HAP-1 (cell line): ENCODE data around the gene LIMK1.

Experiments used
- DNase-seq, 2 experiments: peaks; one replicate each; pipeline ENCODE4 v3.0.0-alpha.2; 2016 to 2020; ENCODE audit warnings: low spot score in 2 of 2
- H3K27me3 ChIP-seq: fragments of 250-450 bp; sonication (Bioruptor Pico); 2 replicates; pipeline ENCODE4 v1.5.1; 2020; ENCODE audit warnings: low read depth, mild to moderate bottlenecking, moderate library complexity
- H3K36me3 ChIP-seq: fragments of 250-450 bp; sonication (Bioruptor Pico); replicated peaks from 2 replicates; pipeline ENCODE4 v1.5.1; 2020; ENCODE audit warnings: mild to moderate bottlenecking
- H3K4me1 ChIP-seq: fragments of 250-450 bp; sonication (Bioruptor Pico); 2 replicates; pipeline ENCODE4 v1.5.1; 2020; ENCODE audit warnings: mild to moderate bottlenecking
- H3K4me3 ChIP-seq: fragments of 250-450 bp; sonication (Bioruptor Pico); 2 replicates; pipeline ENCODE4 v1.5.1; 2020; ENCODE audit warnings: mild to moderate bottlenecking, moderate library complexity
- H3K9me3 ChIP-seq: fragments of 250-450 bp; sonication (Bioruptor Pico); 2 replicates; pipeline ENCODE4 v1.5.1; 2020; ENCODE audit warnings: mild to moderate bottlenecking, moderate library complexity
- in situ Hi-C: fragments of 300-500 bp; cut with MboI; formaldehyde crosslinking; loops from 3 replicates; pipeline ENCODE4 v1.14.3; 2020; ENCODE audit warnings: low sequenced_read_pairs, inconsistent platforms, mixed read lengths

LIMK1 gene

DNA sequence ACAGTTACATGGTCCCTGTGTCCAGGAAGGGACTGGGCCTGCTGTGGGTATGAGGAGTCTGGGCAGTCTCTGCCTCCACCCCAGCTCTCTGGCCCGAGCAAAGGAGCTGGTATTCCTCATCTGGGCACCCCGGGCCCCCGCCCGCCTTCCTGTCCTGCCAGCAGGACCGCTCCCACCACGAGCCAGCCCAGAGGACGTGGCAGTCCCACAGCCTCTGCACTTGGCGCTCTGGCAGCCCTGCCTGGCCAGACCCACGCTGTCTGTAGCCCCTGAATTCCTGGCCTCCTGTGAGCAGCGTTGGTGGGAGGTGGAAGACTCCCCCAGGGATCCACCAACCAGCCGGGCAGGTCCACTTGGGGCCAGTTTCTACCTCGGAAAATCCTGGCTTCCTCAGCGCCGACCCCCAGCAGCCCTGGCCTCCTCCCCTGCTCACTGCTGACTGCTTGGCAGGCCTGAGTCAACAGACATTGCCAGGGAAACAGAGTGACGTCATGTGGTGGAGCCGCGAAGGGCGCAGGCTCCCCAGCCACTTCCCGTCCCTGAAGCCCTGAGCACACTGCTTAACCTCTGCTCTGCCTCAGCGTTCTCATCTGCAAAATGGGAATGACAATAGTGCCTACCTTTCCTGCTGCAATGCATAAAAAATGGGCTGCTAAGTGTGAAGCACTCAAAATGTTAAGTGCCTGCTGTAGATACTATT is 21.6 kb upstream of the LIMK1 start:
- Histone ChIP-seq H3K4me1 (no peaks in the 10 kb centered on the region), H3K27me3 (peaks cover 9% of the 10 kb centered on the region; the same call in 1 of the 2 replicates), H3K4me3 (no peak overlapping the region), H3K36me3 (no peaks in the 10 kb centered on the region), H3K9me3 (no peaks in the 10 kb centered on the region)
- in situ Hi-C loops: no loop called here
- peak in 1 of 2 experiments; percentile 36 for DNase-seq

DNA sequence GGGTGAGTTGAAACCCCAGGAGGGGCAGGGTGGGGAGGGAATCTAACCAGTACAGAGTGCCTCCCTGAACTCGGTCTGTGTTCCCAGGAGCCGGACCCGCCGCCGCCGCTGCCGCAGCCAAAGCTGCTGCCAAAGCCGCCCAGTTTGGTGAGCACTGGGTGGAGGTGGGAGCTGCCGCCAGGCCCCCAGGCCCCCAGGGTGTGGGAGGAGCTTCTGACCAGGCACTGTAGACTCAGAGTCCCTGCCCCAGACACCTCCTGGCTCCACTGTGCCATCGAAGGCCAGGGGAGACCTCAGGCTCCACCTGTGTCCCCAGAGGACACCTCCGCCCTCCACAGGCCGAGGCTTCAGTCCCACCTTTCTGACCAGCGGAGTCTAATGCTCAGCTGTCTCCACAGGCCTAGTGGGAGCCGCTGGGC is 20.4 kb upstream of the LIMK1 start:
- no peaks in the 10 kb centered on the region for H3K9me3 ChIP-seq
- H3K27me3 ChIP-seq: peaks cover 2% of the 10 kb centered on the region; the same call in 1 of the 2 replicates
- no peak for DNase-seq
- no peak overlapping the region for H3K4me3 ChIP-seq
- in situ Hi-C loops: no loop called here
- H3K4me1 ChIP-seq: no peaks in the 10 kb centered on the region
- no peaks in the 10 kb centered on the region for H3K36me3 ChIP-seq

DNA sequence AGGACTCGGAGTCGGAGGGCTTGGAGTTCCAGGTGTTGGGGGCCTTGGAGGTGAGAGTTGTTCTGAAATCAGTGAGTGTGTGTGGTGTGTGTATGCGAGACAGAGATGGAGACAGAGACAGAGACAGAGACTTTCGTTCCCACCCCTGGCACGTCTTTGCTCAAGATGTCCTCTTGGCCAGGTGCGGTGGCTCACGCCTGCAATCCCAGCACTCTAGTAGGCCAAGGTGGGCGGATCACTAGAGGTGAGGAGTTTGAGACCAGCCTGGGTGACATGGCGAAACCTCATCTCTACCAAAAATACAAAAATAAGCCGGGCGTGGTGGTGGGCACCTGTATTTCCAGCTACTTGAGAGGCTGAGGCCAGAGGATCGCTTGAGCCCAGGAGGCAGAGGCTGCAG is 20.0 kb upstream of the LIMK1 start:
- Histone ChIP-seq H3K27me3 (no peaks in the 10 kb centered on the region), H3K4me1 (no peaks in the 10 kb centered on the region), H3K36me3 (no peaks in the 10 kb centered on the region), H3K9me3 (no peaks in the 10 kb centered on the region), H3K4me3 (no peak overlapping the region)
- no peak for DNase-seq
- in situ Hi-C loops: no loop called here

DNA sequence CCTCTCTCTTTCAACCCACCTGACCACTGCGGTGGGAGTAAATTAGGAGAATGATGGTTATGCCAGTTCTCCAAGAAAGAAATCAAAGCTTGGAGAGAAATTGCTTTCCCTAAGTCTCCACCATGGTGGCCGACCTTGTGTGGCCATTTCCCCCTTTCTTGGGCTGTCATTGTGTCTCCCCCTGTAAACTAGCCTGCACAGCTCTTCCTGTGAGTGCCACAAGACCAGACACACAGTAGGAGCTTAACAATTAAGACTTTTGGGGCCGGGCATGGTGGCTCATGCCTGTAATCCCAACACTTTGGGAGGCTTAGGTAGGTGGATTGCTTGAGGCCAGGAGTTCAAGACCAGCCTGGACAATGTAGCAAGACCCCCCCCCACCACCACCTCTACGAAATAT is 18.9 kb upstream of the LIMK1 start:
- H3K27me3 ChIP-seq: no peaks in the 10 kb centered on the region
- DNase-seq: no peak
- in situ Hi-C loops: no loop called here
- no peaks in the 10 kb centered on the region for H3K9me3 ChIP-seq
- H3K4me3 ChIP-seq: no peak overlapping the region
- no peaks in the 10 kb centered on the region for H3K36me3 ChIP-seq
- H3K4me1 ChIP-seq: no peaks in the 10 kb centered on the region

DNA sequence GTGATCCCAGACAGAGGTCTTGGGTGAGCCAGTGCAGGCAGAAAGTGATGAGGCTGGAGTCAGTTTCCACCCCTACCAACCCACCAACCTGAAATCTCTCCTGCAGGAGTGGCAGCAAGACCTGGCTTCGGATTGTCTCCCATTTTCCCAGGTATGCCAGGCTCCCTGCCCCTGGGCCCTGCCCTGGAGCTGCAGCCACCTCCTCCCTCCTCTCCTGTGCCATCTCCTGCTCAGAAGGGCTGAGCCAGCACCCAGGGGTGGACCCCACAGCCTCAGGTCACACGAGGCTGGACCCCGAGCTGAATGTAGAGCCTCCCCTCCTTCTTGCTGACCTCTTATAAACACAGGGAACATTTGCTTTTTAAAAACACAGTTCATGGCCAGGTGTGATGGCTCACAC is 17.0 kb upstream of the LIMK1 start:
- Histone ChIP-seq H3K27me3 (no peaks in the 10 kb centered on the region), H3K4me3 (no peak overlapping the region), H3K36me3 (no peaks in the 10 kb centered on the region), H3K4me1 (no peaks in the 10 kb centered on the region), H3K9me3 (no peaks in the 10 kb centered on the region)
- in situ Hi-C loops: no loop called here
- DNase-seq: no peak

DNA sequence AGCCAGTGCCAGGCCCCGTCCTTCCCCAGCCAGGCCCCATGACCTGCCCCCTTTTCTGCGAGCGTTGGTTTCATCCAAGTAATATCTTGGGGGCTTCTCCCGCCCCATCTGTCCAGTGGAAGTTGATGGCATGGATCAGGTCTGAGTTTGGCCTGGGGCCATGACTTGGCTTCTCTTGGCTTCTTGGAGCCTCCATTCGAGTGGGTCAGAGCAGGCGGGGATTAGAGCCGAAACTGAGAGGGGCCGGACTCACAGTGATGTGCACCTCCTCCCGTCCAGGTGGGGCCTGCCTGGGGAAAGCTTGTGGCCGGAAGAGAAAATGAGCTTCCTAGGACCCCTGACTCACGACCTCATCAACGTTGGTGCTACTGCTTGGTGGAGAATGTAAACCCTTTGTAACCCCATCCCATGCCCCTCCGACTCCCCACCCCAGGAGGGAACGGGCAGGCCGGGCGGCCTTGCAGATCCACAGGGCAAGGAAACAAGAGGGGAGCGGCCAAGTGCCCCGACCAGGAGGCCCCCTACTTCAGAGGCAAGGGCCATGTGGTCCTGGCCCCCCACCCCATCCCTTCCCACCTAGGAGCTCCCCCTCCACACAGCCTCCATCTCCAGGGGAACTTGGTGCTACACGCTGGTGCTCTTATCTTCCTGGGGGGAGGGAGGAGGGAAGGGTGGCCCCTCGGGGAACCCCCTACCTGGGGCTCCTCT is 15.1 kb upstream of the LIMK1 start:
- no peaks in the 10 kb centered on the region for H3K27me3 ChIP-seq
- no peaks in the 10 kb centered on the region for H3K4me1 ChIP-seq
- DNase-seq: no peak
- no peaks in the 10 kb centered on the region for H3K36me3 ChIP-seq
- H3K4me3 ChIP-seq: no peak overlapping the region
- in situ Hi-C loops: no loop called here
- no peaks in the 10 kb centered on the region for H3K9me3 ChIP-seq

DNA sequence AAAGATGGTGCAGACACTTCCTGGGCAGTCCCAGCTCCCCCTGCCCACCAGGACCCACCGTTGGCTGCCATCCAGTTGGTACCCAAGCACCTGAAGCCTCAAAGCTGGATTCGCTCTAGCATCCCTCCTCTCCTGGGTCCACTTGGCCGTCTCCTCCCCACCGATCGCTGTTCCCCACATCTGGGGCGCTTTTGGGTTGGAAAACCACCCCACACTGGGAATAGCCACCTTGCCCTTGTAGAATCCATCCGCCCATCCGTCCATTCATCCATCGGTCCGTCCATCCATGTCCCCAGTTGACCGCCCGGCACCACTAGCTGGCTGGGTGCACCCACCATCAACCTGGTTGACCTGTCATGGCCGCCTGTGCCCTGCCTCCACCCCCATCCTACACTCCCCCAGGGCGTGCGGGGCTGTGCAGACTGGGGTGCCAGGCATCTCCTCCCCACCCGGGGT is 14.5 kb upstream of the LIMK1 start:
- no peak for DNase-seq
- in situ Hi-C loops: no loop called here
- Histone ChIP-seq H3K27me3 (no peaks in the 10 kb centered on the region), H3K36me3 (no peaks in the 10 kb centered on the region), H3K4me3 (no peak overlapping the region), H3K9me3 (no peaks in the 10 kb centered on the region), H3K4me1 (no peaks in the 10 kb centered on the region)

DNA sequence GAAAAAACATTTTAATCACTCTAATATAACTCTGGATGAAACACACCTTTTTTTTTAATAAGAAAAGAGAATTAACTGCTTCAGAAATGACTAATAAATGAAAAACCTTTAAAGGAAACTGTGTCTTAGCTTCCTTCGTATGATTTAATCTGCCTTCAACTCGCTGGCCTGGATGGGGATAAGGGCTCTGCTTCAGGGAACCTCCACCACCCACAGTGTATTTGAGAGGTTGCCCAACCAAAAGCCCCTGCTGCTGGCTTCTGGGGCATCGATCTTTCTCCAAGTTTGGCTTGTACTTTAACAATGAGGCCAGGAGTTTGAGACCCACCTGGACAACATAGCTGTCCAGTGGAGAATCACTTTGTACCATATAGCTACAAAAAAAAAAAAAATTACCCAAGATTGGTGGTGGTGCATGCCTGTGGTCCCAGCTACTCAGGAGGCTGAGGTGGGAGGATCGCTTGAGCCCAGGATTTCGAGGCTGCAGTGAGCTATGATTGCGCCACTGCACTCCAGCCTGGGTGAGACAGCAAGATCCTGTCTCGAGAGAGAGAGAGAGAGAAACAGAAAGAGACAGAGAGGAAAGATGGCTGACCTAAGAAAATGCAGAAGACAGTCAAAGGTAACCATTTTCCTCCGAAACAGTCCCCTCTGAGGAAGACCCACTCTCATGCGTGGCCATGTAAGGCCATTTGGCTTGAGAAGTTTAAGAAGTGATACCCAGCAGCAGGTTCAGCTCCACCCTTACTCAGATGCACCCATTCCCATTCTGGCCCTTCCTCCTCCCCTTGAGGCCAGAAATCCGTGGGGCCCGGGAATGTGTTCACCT is 13.6 kb upstream of the LIMK1 start:
- DNase-seq: no peak
- Histone ChIP-seq H3K27me3 (no peaks in the 10 kb centered on the region), H3K4me3 (no peak overlapping the region), H3K4me1 (no peaks in the 10 kb centered on the region), H3K9me3 (no peaks in the 10 kb centered on the region), H3K36me3 (no peaks in the 10 kb centered on the region)
- in situ Hi-C loops: no loop called here

DNA sequence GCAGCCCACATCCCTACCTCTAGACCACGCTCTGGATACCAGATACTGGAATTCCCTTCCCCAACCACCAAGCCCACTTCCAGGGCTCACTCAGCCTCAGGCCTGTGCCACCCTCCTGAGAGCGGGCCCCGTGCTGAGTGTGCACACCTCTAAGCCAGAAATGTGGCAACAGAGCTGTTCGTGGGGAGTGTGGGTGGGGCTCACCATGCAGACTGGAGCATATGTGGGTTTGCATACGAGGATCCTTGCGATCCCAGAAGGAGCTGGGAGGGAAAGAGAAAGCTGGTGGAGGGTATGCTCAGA is 13.0 kb upstream of the LIMK1 start:
- H3K36me3 ChIP-seq: no peaks in the 10 kb centered on the region
- DNase-seq: no peak
- in situ Hi-C loops: no loop called here

DNA sequence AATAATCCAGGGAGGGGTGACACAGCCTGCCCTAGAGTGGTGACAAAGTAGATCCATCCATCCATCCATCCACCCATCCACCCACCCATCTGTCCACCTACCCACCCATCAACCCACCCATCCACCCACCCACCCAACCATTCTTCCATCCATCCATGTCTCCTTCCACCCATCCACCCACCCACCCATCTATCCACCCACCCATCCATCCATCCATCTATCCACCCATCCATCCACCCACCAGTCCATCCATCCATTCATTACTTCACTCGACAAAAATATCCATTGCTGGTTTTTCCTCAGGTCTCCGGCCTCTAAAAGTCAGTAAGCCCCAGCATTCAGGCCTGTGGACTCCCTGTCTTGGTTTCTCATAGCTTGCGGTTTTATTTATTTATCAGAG is 12.5 kb upstream of the LIMK1 start:
- Histone ChIP-seq H3K4me1 (no peaks in the 10 kb centered on the region), H3K9me3 (no peaks in the 10 kb centered on the region), H3K36me3 (no peaks in the 10 kb centered on the region), H3K4me3 (no peak overlapping the region), H3K27me3 (no peaks in the 10 kb centered on the region)
- in situ Hi-C loops: no loop called here
- no peak for DNase-seq

More for the DNA sequence above, 13.0 kb upstream of the LIMK1 start:
- H3K4me3 ChIP-seq: no peak overlapping the region
- H3K9me3 ChIP-seq: no peaks in the 10 kb centered on the region
- H3K4me1 ChIP-seq: no peaks in the 10 kb centered on the region
- no peaks in the 10 kb centered on the region for H3K27me3 ChIP-seq

DNA sequence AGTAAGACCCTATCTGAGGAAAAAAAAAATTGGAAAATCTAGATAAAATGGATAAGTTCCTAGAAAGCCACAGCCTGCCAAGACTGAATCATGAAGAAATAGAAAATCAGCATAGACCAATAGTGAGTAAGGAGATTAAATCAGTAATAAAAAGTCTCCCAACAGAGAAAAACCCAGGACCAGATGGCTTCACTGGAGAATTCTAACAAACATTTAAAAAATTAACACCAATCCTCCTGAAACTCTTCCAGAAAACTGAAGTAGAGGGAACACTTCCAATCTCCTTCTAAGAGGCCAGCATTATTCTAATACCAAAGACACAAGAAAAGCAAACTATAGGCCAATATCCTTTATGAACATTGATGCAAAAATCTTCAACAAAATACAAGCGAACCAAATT is 8.8 kb upstream of the LIMK1 start:
- H3K4me1 ChIP-seq: peaks cover 3% of the 10 kb centered on the region; the same call in 1 of the 2 replicates
- no peaks in the 10 kb centered on the region for H3K27me3 ChIP-seq
- no peaks in the 10 kb centered on the region for H3K36me3 ChIP-seq
- in situ Hi-C loops: loop anchor here (5.0 kb wide), 1 partner anchor 323 kb away; no protein-coding TSS in a partner anchor
- H3K4me3 ChIP-seq: no peak overlapping the region
- no peaks in the 10 kb centered on the region; the same call in 1 of the 2 replicates for H3K9me3 ChIP-seq
- DNase-seq: no peak

DNA sequence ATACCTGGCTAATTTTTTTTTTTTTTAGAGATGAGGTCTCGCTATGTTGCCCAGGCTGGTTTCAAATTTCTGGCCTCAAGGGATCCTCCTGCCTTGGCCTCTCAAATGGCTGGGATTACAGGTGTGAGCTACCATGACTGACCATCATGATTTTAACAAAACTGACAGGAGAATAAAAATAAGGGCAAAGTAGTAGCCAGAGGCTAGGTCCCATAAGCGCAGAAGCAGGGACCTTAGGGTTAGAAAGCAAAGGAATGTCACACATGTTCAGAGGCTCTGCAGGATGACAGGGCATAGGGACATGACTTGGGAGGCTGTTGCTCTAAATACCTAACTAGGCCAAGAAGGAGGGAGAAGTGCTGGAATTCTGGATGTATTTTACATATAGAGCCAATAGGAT is 5.1 kb upstream of the LIMK1 start:
- in situ Hi-C loops: loop anchor here (5.0 kb wide), 1 partner anchor 319 kb away; no protein-coding TSS in a partner anchor
- peaks cover 9% of the 10 kb centered on the region for H3K4me1 ChIP-seq
- H3K9me3 ChIP-seq: no peaks in the 10 kb centered on the region; the same call in 1 of the 2 replicates
- DNase-seq: no peak
- no peaks in the 10 kb centered on the region for H3K27me3 ChIP-seq
- no peaks in the 10 kb centered on the region for H3K36me3 ChIP-seq
- no peak overlapping the region for H3K4me3 ChIP-seq

DNA sequence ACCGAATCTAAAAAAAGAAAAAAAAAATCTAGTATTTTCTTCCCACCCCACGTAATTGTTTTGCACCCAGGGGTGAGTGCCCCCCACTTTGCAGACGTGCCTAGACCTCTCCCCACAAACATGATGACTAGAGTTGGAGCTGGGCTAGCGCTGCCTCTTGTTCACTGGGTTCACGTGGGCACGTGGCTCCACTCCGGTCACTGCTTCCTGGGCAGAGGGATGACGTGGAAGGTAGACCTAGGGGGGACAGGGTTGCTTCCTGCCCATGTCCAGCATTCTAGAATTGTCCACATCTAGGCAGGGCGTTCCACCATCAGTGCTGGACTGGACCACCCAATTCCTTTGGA is 861 bp upstream of the LIMK1 start:
- Histone ChIP-seq H3K4me1 (peaks cover 9% of the 10 kb centered on the region), H3K27me3 (no peaks in the 10 kb centered on the region), H3K9me3 (no peaks in the 10 kb centered on the region), H3K4me3 (peak overlapping the region; percentile 27), H3K36me3 (peaks cover 3% of the 10 kb centered on the region)
- in situ Hi-C loops: no loop called here
- DNase-seq: no peak
